Sigmoid colon (tissue), 7 donors: ENCODE results near the gene CASP7. TPM values are rescaled to one million over a fixed set of nuclear protein-coding genes. Genes with fewer than 3 reads are reported as not detected.

Experiments used
- DNase-seq: peaks from one replicate; pipeline ENCODE4 v3.0.0-alpha.2; 2019
- H3K27ac ChIP-seq, 4 donors: fragments of 200-600 bp; sonication (generic); one replicate each; pipeline ENCODE4 v1.5.1; 2016 to 2019; ENCODE audit warnings: mild to moderate bottlenecking in 1 of 4
- H3K27me3 ChIP-seq, 3 donors: fragments of 200-600 bp; sonication (generic); one replicate each; pipeline ENCODE4 v1.5.1; 2019; ENCODE audit warnings: mild to moderate bottlenecking in 1 of 3
- H3K36me3 ChIP-seq, 4 donors: fragments of 200-600 bp; sonication (generic); one replicate each; pipeline ENCODE4 v1.5.1; 2016 to 2019
- H3K4me1 ChIP-seq, 4 donors: fragments of 200-600 bp; sonication (generic); one replicate each; pipeline ENCODE4 v1.5.1; 2017 to 2019
- H3K4me3 ChIP-seq, 4 donors: fragments of 200-600 bp; sonication (generic); one replicate each; pipeline ENCODE4 v1.5.1; 2017 to 2019; ENCODE audit warnings: mild to moderate bottlenecking in 2 of 4, moderate library complexity in 1 of 4
- H3K9me3 ChIP-seq, 4 donors: fragments of 200-600 bp in 3 of 4; sonication (generic) in 3 of 4; one replicate each; pipeline versions ENCODE4 v1.5.1 to v1.6.1; 2013 to 2019
- CTCF ChIP-seq, 4 experiments: fragments of 450-650 bp in 3 of 4; fragments of 200-600 bp in 1 of 4; IDR thresholded peaks; one replicate each; pipeline ENCODE4 v1.5.1; 2016 to 2019; ENCODE audit warnings: antibody characterized with exemption in 4 of 4, mild to moderate bottlenecking in 3 of 4, moderate library complexity in 2 of 4
- EP300 ChIP-seq, 4 donors: sonication (generic); formaldehyde crosslinking; IDR thresholded peaks; one replicate each; pipeline ENCODE4 v1.6.1; 2017; ENCODE audit warnings: antibody characterized with exemption in 4 of 4
- POLR2A ChIP-seq, 2 donors: fragments of 450-650 bp; IDR thresholded peaks; one replicate each; pipeline ENCODE4 v1.6.1; 2016; ENCODE audit warnings: antibody characterized with exemption in 2 of 2, mild to moderate bottlenecking in 2 of 2, moderate library complexity in 2 of 2
- POLR2AphosphoS5 ChIP-seq, 4 donors: sonication (generic); formaldehyde crosslinking; IDR thresholded peaks; one replicate each; pipeline ENCODE4 v1.6.1; 2017; ENCODE audit warnings: antibody characterized with exemption in 4 of 4
- WGBS, 2 donors: extraction: QIAGEN DNeasy Blood & Tissue Kit; methylation state at CpG; one replicate each; pipeline ENCODE4 v1.1.7; 2013; 5-methylcytosine and 5-hydroxymethylcytosine counted together
- intact Hi-C: fragments of 100-400 bp; cut with DNase I; formaldehyde crosslinking; loops from one replicate; pipeline ENCODE4 v1.15.1; 2023
- polyA plus RNA-seq, 3 donors: library from polyadenylated mRNA; stranded (reverse); fragments of 200-250 nt; gene quantifications; one replicate each; pipeline ENCODE4 v1.2.3, GENCODE V29; 2013
- total RNA-seq, 4 donors: library from RNA; depleted of rRNA; stranded (reverse); fragments of >200 nt; gene quantifications; one replicate each; pipeline ENCODE4 v1.1.0, GENCODE V29; 2016
- donor health status: healthy with polysubstance abuse.
- donor health status: Bipolar disorder and iron deficiency.
- donor health status: healthy.

The CASP7 gene
- total and polyA plus RNA-seq, 7 donors, result 11.4 to 338 (median 17.8) TPM

- no peaks in the 10 kb centered on the region for H3K36me3 ChIP-seq
- H3K4me1 ChIP-seq, result no peaks in the 10 kb centered on the region
- peaks cover 0 to 3% (median 0%) of the 10 kb centered on the region in 4 donors for H3K9me3 ChIP-seq
- WGBS, 2 donors, result 84 to 87% methylated on average over 4 of the region's 4 CpGs
- TF ChIP-seq CTCF (IDR thresholded peaks at IDR 0.05) (no peak), POLR2A (IDR thresholded peaks at IDR 0.05) (no peak), EP300 (IDR thresholded peaks at IDR 0.05) (no peak), POLR2AphosphoS5 (IDR thresholded peaks at IDR 0.05) (no peak)
- no peak overlapping the region for H3K4me3 ChIP-seq
- no peak overlapping the region for H3K27ac ChIP-seq
- intact Hi-C loops, result no loop called here
- DNase-seq, result no peak
- no peaks in the 10 kb centered on the region for H3K27me3 ChIP-seq
Measured at GRCh38 chr10:113665352-113665751, 14.4 kb upstream of the CASP7 start.

- Histone ChIP-seq H3K27me3 (no peaks in the 10 kb centered on the region), H3K4me1 (no peaks in the 10 kb centered on the region), H3K36me3 (no peaks in the 10 kb centered on the region), H3K9me3 (peaks cover 0 to 6% (median 0%) of the 10 kb centered on the region in 4 donors), H3K27ac (no peak overlapping the region), H3K4me3 (no peak overlapping the region)
- 66 to 78% methylated on average over 6 of the region's 6 CpGs for WGBS, 2 donors
- intact Hi-C loops, result no loop called here
- no peak for DNase-seq
- TF ChIP-seq POLR2AphosphoS5 (IDR thresholded peaks at IDR 0.05), result no peak
Measured at GRCh38 chr10:113665806-113666354, 13.8 kb upstream of the CASP7 start.

GRCh38 chr10:113666682-113667252 is 12.9 kb upstream of the CASP7 start:
- H3K36me3 ChIP-seq, result no peaks in the 10 kb centered on the region
- peaks cover 0 to 6% (median 0%) of the 10 kb centered on the region in 4 donors for H3K9me3 ChIP-seq
- no peak overlapping the region for H3K27ac ChIP-seq
- no peak overlapping the region for H3K4me3 ChIP-seq
- H3K4me1 ChIP-seq, result no peaks in the 10 kb centered on the region
- WGBS, 2 donors, result 48 to 53% methylated on average over 5 of the region's 5 CpGs
- no peaks in the 10 kb centered on the region for H3K27me3 ChIP-seq
- DNase-seq, result no peak
- no peak for TF ChIP-seq POLR2AphosphoS5 (IDR thresholded peaks at IDR 0.05)
- intact Hi-C loops, result no loop called here

GRCh38 chr10:113680190-113681111 is 739 bp downstream of the CASP7 start:
- Histone ChIP-seq H3K27me3 (no peaks in the 10 kb centered on the region), H3K9me3 (peaks cover 0 to 4% (median 0%) of the 10 kb centered on the region in 4 donors), H3K27ac (peak overlapping the region; percentile 96 to 98 (median 96)), H3K4me1 (peaks cover 2 to 22% (median 17%) of the 10 kb centered on the region in 4 donors), H3K36me3 (no peaks in the 10 kb centered on the region), H3K4me3 (peak overlapping the region; percentile 83 to 99 (median 94))
- intact Hi-C loops, result loop anchor here (5.0 kb wide), 2 partner anchors 172 to 492 kb away; partner anchors contain the start of genes CCDC186, DCLRE1A and NHLRC2
- WGBS, 2 donors, result 1 to 2% methylated on average over 28 of the region's 28 CpGs
- no peak for TF ChIP-seq POLR2A (IDR thresholded peaks at IDR 0.05)
- no peak for TF ChIP-seq CTCF (IDR thresholded peaks at IDR 0.05)
- TF ChIP-seq EP300 (IDR thresholded peaks at IDR 0.05), result no peak
- TF ChIP-seq POLR2AphosphoS5 (IDR thresholded peaks at IDR 0.05), result peak in 1 of 4 donors; percentile 46
- peak; percentile 73 for DNase-seq

- no peak for DNase-seq
- no peak for TF ChIP-seq POLR2AphosphoS5 (IDR thresholded peaks at IDR 0.05)
- no peak for TF ChIP-seq POLR2A (IDR thresholded peaks at IDR 0.05)
- no peak for TF ChIP-seq EP300 (IDR thresholded peaks at IDR 0.05)
- no peak for TF ChIP-seq CTCF (IDR thresholded peaks at IDR 0.05)
- Histone ChIP-seq H3K4me3 (no peak overlapping the region), H3K4me1 (peaks cover 2 to 22% (median 17%) of the 10 kb centered on the region in 4 donors), H3K27me3 (no peaks in the 10 kb centered on the region), H3K36me3 (no peaks in the 10 kb centered on the region), H3K27ac (peak overlapping the region in 3 of 4 donors; percentile 96 to 97 (median 96)), H3K9me3 (peaks cover 0 to 4% (median 0%) of the 10 kb centered on the region in 4 donors)
- intact Hi-C loops, result loop anchor here (5.0 kb wide), 2 partner anchors 170 to 490 kb away; partner anchors contain the start of genes CCDC186, DCLRE1A and NHLRC2
- 69 to 80% methylated on average over 5 of the region's 5 CpGs for WGBS, 2 donors
Measured at GRCh38 chr10:113681533-113682470, 2.1 kb downstream of the CASP7 start.
